Measurements from ENCODE around the gene PPP1R1B. TPM values are rescaled to one million over a fixed set of nuclear protein-coding genes. Genes with fewer than 3 reads are reported as not detected.

Gene PPP1R1B
- polyA plus RNA-seq, 1 donor (not counting 4 experiments of a cell fraction or from before 2014, with no cell fraction given) = 0.18 TPM

DNA sequence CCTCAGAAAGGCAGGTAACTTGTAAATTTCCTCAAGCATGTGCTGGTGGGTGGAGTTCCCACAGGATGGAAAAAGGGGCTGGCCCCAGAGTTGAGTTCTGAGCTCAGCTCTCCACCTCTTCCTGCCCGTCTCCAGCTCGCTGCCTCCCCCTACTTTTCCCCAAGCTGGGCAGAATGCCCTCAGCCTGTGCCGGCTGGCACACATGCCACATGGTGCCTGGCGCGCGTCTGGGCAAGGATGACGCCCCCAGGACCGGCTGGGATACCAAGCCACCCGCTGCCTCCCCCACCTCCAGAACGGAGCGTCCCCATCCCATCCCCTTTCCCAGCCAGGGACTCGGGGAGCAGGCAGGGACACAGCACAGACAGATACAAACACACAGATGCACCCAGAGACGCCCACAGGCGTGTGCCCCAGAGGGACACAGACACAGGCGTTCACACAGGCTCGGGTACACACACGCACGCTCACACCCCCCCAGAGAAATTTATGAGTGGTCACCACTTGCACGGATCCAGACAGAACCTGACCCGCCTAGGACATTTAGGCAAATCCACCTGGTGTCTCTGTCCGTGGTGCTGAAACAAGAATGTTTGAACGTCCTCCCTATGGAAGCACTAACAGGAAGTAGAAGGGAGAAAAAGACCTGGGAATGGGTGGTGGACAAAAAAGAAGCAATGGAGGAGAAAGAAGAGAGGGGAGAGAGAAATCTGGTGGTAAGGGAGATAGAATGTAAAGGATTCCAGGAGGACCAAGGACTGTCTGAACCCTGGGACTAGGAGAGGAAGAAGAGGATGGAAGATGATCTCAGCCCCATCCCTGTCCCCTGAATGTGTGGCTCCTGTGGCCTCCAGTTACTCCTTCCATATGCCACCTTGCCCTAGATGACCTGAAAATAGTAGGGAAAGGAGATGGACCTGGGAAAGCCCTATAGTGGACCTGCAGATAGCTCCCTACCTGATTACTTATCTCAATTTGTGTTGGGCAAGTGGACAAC lies 34.5 kb upstream of the PPP1R1B start:
- H2AFZ ChIP-seq (ENCODE audit: control insufficient read depth, low read length) = no peak overlapping the region
- no peaks in the 10 kb centered on the region for H3K36me3 ChIP-seq (ENCODE audit: control insufficient read depth in 2 of 2, extremely low read depth in 1 of 2, insufficient read depth in 2 of 2, low read length in 2 of 2)
- no peak overlapping the region for H3K4me2 ChIP-seq (ENCODE audit: control insufficient read depth, extremely low read depth, insufficient read depth, low read depth, low read length)
- no peaks in the 10 kb centered on the region for H3K9me1 ChIP-seq (ENCODE audit: control insufficient read depth, extremely low read depth, insufficient read depth, low read length)
- H3K4me1 ChIP-seq (ENCODE audit: control insufficient read depth, extremely low read depth, insufficient read depth, low read length) = no peaks in the 10 kb centered on the region
- H3K27ac ChIP-seq (ENCODE audit: control insufficient read depth, insufficient read depth, low read length) = no peak overlapping the region
- no peaks in the 10 kb centered on the region for H3K9me3 ChIP-seq (ENCODE audit: control insufficient read depth, low read depth, low read length)
- no peak overlapping the region for H3K4me3 ChIP-seq (ENCODE audit: control insufficient read depth in 2 of 3, extremely low read depth in 1 of 3, insufficient read depth in 2 of 3, low read depth in 1 of 3, low read length in 3 of 3)
- TF ChIP-seq EZH2 (IDR thresholded peaks at IDR 0.05; ENCODE audit: low read length) (no peak), CTCF (optimal IDR thresholded peaks at IDR 0.05 in 1 of 3, IDR thresholded peaks at IDR 0.05 in 1 of 3, conservative IDR thresholded peaks at IDR 0.05 in 1 of 3; ENCODE audit: extremely low read depth in 1 of 3, insufficient read depth in 2 of 3, low read length in 3 of 3) (no peak)
- no peaks in the 10 kb centered on the region for H3K79me2 ChIP-seq (ENCODE audit: control insufficient read depth, insufficient read depth, low read length)
- peaks cover 47% of the 10 kb centered on the region for H3K27me3 ChIP-seq (ENCODE audit: control insufficient read depth, extremely low read depth, insufficient read depth, low read length)
- peaks cover 2% of the 10 kb centered on the region for H4K20me1 ChIP-seq (ENCODE audit: control insufficient read depth, extremely low read depth, insufficient read depth, low read length)
- DNase-seq (ENCODE audit: low read depth, low spot score) = no peak
- H3K9ac ChIP-seq (ENCODE audit: control insufficient read depth, extremely low read depth, insufficient read depth, low read length) = no peak overlapping the region
- FAIRE-seq = peak; percentile 69
- dilution Hi-C loops (cut with MboI; ENCODE audit: extremely low pct_ligation_motif_present, low sequenced_read_pairs) = no loop called here

GRCh38 chr17:39593371-39593770 lies 33.4 kb upstream of the PPP1R1B start:
- Histone ChIP-seq H3K4me1 (ENCODE audit: control insufficient read depth, extremely low read depth, insufficient read depth, low read length) (no peaks in the 10 kb centered on the region), H3K9ac (ENCODE audit: control insufficient read depth, extremely low read depth, insufficient read depth, low read length) (no peak overlapping the region), H3K27me3 (ENCODE audit: control insufficient read depth, extremely low read depth, insufficient read depth, low read length) (peaks cover 59% of the 10 kb centered on the region), H3K36me3 (ENCODE audit: control insufficient read depth in 2 of 2, extremely low read depth in 1 of 2, insufficient read depth in 2 of 2, low read length in 2 of 2) (no peaks in the 10 kb centered on the region), H3K9me1 (ENCODE audit: control insufficient read depth, extremely low read depth, insufficient read depth, low read length) (no peaks in the 10 kb centered on the region), H4K20me1 (ENCODE audit: control insufficient read depth, extremely low read depth, insufficient read depth, low read length) (peaks cover 6% of the 10 kb centered on the region), H3K79me2 (ENCODE audit: control insufficient read depth, insufficient read depth, low read length) (no peaks in the 10 kb centered on the region), H3K4me3 (ENCODE audit: control insufficient read depth in 2 of 3, extremely low read depth in 1 of 3, insufficient read depth in 2 of 3, low read depth in 1 of 3, low read length in 3 of 3) (no peak overlapping the region), H2AFZ (ENCODE audit: control insufficient read depth, low read length) (no peak overlapping the region), H3K27ac (ENCODE audit: control insufficient read depth, insufficient read depth, low read length) (no peak overlapping the region), H3K9me3 (ENCODE audit: control insufficient read depth, low read depth, low read length) (no peaks in the 10 kb centered on the region), H3K4me2 (ENCODE audit: control insufficient read depth, extremely low read depth, insufficient read depth, low read depth, low read length) (no peak overlapping the region)
- DNase-seq (ENCODE audit: low read depth, low spot score) (no peak), FAIRE-seq (no peak)
- dilution Hi-C loops (cut with MboI; ENCODE audit: extremely low pct_ligation_motif_present, low sequenced_read_pairs) = no loop called here
- no peak for TF ChIP-seq EZH2 (IDR thresholded peaks at IDR 0.05; ENCODE audit: low read length)
